HG03558 (cell line): ENCODE data around the gene MRPS24.
"Not testable (repeated sequence)": the region's sequence is repeated elsewhere in the genome, so short reads cannot be mapped to it uniquely, and the experiment has no call there.

ENCODE experiments used
- ATAC-seq: cut with Tn5 transposase; IDR thresholded peaks from one replicate; pipeline ENCODE4 v1.9.1; 2021; ENCODE audit warnings: moderate number of reproducible peaks; ENCODE audit not compliant: unreplicated experiment; ENCODE audit errors: extremely low read depth

Gene MRPS24

GRCh38 chr7:43844257-43844656 lies 25.1 kb downstream of the MRPS24 start:
- ATAC-seq: no peak

GRCh38 chr7:43843296-43843695 lies 26.0 kb downstream of the MRPS24 start:
- ATAC-seq: no peak

- ATAC-seq: no peak
Observed at GRCh38 chr7:43838201-43838658, 31.1 kb downstream of the MRPS24 start.

GRCh38 chr7:43834463-43835251 lies 34.7 kb downstream of the MRPS24 start:
- no peak for ATAC-seq

GRCh38 chr7:43830917-43831316 lies 38.4 kb downstream of the MRPS24 start:
- ATAC-seq: not testable (repeated sequence)

- ATAC-seq: no peak
Observed at GRCh38 chr7:43825391-43825808, 43.9 kb downstream of the MRPS24 start.

- no peak for ATAC-seq
Observed at GRCh38 chr7:43824963-43825362, 44.4 kb downstream of the MRPS24 start.

- not testable (repeated sequence) for ATAC-seq
Observed at GRCh38 chr7:43824513-43824912, 44.8 kb downstream of the MRPS24 start.

- ATAC-seq: no peak
Observed at GRCh38 chr7:43823941-43824340, 45.4 kb downstream of the MRPS24 start.

GRCh38 chr7:43823425-43823824 lies 45.9 kb downstream of the MRPS24 start:
- not testable (repeated sequence) for ATAC-seq
